ENCODE results near the gene FTO. TPM values are rescaled to one million over a fixed set of nuclear protein-coding genes. Genes with fewer than 3 reads are reported as not detected.

The FTO gene
- total and polyA plus RNA-seq, 2 donors from 2014 or later = 22.3 to 116 TPM

GRCh38 chr16:54107583-54108202, 403.7 kb downstream of the FTO start:
- Histone ChIP-seq H3K27ac (ENCODE audit: low read depth in 2 of 2, low read length in 2 of 2) (no peak overlapping the region), H3K36me3 (ENCODE audit: control insufficient read depth in 2 of 3, insufficient read depth in 3 of 3, low read length in 3 of 3) (no peaks in the 10 kb centered on the region), H3K4me3 (ENCODE audit: low read length in 3 of 3) (no peak overlapping the region), H3K4me1 (ENCODE audit: control insufficient read depth in 2 of 3, insufficient read depth in 2 of 3, low read depth in 1 of 3, low read length in 3 of 3) (no peaks in the 10 kb centered on the region), H3K9me3 (ENCODE audit: control insufficient read depth in 2 of 3, insufficient read depth in 1 of 3, low read length in 3 of 3) (no peaks in the 10 kb centered on the region), H3K9ac (ENCODE audit: low read length in 3 of 3) (no peak overlapping the region), H3K27me3 (ENCODE audit: control insufficient read depth, insufficient read depth, low read length) (no peaks in the 10 kb centered on the region)
- DNase-seq (no peak), FAIRE-seq (no peak)
- intact Hi-C loops (cut with DNase I) = no loop called here
- TF ChIP-seq CTCF (IDR thresholded peaks at IDR 0.05; ENCODE audit: borderline replicate concordance, extremely low read depth, insufficient read depth) = no peak

GRCh38 chr16:54110016-54110981, 406.3 kb downstream of the FTO start:
- FAIRE-seq (no peak), DNase-seq (no peak)
- TF ChIP-seq CTCF (IDR thresholded peaks at IDR 0.05; ENCODE audit: borderline replicate concordance, extremely low read depth, insufficient read depth) = no peak
- Histone ChIP-seq H3K4me3 (ENCODE audit: low read length in 3 of 3) (no peak overlapping the region), H3K4me1 (ENCODE audit: control insufficient read depth in 2 of 3, insufficient read depth in 2 of 3, low read depth in 1 of 3, low read length in 3 of 3) (no peaks in the 10 kb centered on the region), H3K27me3 (ENCODE audit: control insufficient read depth, insufficient read depth, low read length) (no peaks in the 10 kb centered on the region), H3K36me3 (ENCODE audit: control insufficient read depth in 2 of 3, insufficient read depth in 3 of 3, low read length in 3 of 3) (peaks cover 0 to 4% (median 0%) of the 10 kb centered on the region in 3 donors), H3K27ac (ENCODE audit: low read depth in 2 of 2, low read length in 2 of 2) (no peak overlapping the region), H3K9ac (ENCODE audit: low read length in 3 of 3) (no peak overlapping the region), H3K9me3 (ENCODE audit: control insufficient read depth in 2 of 3, insufficient read depth in 1 of 3, low read length in 3 of 3) (no peaks in the 10 kb centered on the region)
- intact Hi-C loops (cut with DNase I) = no loop called here

- FAIRE-seq (no peak), DNase-seq (no peak)
- intact Hi-C loops (cut with DNase I) = no loop called here
- H3K36me3 ChIP-seq (ENCODE audit: control insufficient read depth in 2 of 3, insufficient read depth in 3 of 3, low read length in 3 of 3) = peaks cover 0 to 4% (median 0%) of the 10 kb centered on the region in 3 donors
- no peaks in the 10 kb centered on the region for H3K4me1 ChIP-seq (ENCODE audit: control insufficient read depth in 2 of 3, insufficient read depth in 2 of 3, low read depth in 1 of 3, low read length in 3 of 3)
- no peaks in the 10 kb centered on the region for H3K9me3 ChIP-seq (ENCODE audit: control insufficient read depth in 2 of 3, insufficient read depth in 1 of 3, low read length in 3 of 3)
- no peak overlapping the region for H3K4me3 ChIP-seq (ENCODE audit: low read length in 3 of 3)
- no peak for TF ChIP-seq CTCF (IDR thresholded peaks at IDR 0.05; ENCODE audit: borderline replicate concordance, extremely low read depth, insufficient read depth)
- H3K9ac ChIP-seq (ENCODE audit: low read length in 3 of 3) = no peak overlapping the region
- H3K27me3 ChIP-seq (ENCODE audit: control insufficient read depth, insufficient read depth, low read length) = no peaks in the 10 kb centered on the region
- H3K27ac ChIP-seq (ENCODE audit: low read depth in 2 of 2, low read length in 2 of 2) = no peak overlapping the region
These were observed 408.7 kb downstream of the FTO start for GRCh38 chr16:54112451-54113206.

Data from kidney (tissue), 14 donors.